CD4-positive, alpha-beta T cell treated with Interferon alpha-2 for 1 hour (primary cell): ENCODE data around the gene PCDH9.

Experiments used
- DNase-seq, 2 donors: peaks; one replicate each; pipeline ENCODE4 v3.0.0-alpha.2; 2020 to 2022

The PCDH9 gene

DNA sequence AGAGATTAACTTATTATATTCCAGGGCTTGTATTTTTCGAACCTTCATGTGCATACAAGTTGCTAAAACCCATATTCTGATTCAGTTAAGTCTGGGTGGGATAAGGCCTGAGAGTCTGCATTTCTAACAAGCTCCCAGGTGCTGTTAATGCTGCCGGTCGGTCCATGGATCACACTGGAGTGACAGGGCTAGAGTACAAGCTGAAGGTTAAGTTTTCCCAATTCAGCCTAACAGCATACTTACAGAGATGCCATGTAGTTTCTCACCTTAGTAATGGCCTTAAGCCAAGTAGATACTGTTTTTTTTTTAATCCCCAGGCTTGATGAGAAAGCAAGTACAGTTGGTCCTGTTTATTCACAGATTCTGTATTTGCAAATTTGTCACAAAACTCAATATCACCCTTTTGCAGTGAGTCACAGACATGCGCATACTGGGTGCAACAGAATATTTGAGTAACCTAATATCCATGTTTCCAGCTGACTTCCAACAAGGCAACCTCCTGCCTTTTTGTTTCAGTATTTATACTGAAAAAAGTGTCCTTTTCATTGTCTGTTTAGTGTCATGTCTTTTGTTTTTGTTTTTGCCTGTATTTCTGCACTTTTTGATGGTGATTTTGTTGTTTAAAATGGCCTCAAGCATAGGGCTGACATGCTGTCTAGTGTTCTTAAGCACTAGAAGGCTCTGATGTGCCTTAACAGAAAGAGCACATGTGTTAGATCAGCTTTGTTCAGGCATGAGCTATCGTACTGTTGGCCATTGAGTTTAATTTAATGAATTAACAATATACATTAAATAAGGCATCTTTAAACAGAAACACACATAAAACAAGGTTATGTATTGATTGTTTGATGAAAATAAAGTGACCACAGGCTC, 875.0 kb downstream of the PCDH9 start:
- no peak for DNase-seq

DNA sequence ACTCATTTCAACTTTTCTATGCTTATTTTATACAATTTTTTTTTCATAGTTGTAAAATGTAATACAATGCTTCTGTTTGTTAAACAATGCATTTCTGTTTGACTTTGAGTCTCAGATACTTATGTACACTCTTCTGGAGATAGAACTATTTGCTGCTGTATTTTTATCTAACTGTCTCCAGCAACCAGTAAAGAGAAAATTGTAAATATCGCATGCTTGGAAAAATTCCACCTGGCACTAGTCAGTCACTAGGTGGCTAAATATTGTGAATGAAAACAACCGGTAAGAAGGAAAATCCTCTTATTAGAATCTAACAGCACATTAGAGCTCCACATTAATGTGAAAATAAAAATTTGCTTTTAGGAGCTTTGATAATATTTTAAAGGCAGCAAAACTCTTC, 876.5 kb downstream of the PCDH9 start:
- no peak for DNase-seq

DNA sequence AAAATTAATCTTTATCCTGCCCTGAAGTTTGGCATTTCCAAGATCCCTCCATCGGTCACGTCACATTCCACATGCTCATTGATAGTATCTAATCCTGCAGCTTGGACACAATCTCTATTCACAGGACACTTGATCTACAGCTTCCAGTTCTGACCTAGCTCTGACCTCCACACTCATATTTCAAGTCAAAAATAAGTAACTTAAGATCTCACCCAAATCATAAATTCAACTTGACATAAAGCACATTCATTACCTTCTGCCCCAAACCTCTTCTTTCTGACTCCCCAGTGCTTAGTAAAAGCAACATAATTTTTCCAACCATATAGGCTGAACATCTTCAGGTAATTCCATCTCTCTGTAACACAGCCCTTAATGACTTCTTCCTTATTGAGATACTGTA, 880.2 kb downstream of the PCDH9 start:
- no peak for DNase-seq

DNA sequence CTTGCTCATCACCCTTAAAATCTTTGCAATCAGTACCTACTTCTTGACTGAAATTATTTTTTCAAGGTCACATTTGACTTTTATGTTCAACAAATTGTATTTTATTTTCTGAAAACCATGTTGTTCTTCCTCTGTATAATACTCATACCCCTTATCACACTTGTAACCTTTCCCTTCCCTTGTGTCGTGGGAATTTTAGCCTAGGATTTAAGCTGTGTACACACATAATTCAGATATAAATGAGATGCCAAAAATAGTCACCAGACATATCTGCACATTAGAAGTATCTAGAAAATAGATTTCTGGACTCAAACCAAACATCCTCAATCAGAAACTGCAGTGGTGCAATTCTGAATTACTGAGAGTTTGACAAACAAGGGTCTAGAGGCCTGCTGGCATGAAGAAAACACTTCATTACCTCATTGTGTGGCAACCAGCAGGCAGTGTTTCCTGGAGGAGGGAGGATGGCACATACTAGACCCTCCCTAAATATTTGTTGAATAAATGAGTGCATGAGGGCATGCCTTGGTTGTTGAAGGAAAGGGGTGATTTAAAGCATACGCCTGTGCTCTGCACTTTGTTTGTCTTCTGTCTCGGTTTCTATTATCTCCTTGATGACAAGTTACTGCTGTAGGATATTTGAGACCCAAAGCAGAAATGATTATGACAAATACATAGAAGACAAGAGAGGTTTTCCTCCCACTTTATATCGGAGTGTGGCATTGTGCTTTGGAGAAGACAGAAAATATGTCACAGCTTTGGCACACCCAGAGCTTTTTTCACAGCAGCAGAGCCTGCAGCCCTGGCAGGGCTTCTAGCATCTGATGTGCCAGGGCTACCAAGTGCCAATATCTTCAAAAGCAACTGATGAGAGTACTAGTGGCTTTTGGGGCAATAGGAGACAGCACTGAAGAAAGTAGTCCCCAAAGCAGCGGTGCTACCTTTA, 881.1 kb downstream of the PCDH9 start:
- no peak for DNase-seq

DNA sequence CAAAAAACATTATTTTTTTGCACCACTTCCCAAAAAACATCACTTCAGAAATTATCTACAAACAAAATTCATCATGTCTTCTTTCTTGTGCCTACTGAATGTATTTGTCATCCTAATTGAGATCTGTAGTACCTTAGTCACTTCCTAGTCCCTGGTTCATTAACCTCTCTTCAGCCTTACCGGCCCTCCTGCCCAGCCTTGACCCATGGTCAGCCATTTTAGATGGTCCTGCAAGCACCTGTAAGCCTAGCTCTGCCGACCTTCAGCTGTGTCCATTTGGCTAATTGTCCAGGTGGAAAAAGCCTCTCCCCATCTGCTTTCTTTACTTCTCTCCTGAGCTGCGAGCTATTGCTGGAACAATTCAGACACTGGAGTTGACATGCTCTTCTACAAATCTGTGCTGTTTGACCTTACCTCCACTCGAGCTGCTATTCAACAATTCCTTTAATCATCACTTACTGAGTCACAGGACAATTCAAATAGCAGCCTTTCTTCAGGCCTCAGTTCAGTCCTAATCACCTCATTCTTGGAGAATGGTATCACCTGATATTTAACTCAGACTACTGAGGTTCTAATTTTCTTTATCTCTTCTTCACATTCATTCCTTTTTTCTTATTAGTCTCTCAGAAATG, 882.5 kb downstream of the PCDH9 start:
- no peak for DNase-seq

DNA sequence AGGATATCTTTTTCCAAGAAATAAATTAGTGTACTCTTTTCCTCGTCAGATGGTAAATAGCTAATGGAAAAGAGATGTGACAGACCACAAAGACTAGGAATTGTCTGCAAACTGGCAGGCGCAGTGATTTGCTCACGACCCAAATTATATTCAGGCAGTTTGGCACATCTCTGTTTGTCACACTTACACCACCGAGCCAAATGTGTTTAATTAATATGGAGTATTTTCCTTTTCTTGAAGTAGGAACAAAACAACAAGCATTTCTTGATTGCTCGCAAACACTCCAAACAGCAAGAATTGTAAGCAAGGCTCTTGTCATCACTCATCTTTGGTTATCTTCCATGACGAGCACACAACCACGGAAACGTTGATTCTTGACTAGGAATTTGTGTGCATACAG, 884.2 kb downstream of the PCDH9 start:
- DNase-seq, result no peak

DNA sequence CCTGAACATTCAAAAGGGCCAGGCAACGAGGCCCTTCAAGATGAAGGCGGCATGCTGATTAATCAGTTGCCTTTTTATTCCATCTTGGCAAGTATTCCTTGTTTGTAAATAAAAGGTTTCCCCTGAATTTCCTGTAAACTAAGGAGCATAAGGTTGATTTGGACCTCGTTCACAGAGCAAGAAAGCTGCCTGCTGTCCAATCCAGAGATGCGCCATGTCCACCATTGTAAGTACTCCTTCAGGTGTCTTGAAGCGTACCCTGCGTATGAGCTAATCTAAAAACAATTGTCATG, 884.7 kb downstream of the PCDH9 start:
- no peak for DNase-seq

DNA sequence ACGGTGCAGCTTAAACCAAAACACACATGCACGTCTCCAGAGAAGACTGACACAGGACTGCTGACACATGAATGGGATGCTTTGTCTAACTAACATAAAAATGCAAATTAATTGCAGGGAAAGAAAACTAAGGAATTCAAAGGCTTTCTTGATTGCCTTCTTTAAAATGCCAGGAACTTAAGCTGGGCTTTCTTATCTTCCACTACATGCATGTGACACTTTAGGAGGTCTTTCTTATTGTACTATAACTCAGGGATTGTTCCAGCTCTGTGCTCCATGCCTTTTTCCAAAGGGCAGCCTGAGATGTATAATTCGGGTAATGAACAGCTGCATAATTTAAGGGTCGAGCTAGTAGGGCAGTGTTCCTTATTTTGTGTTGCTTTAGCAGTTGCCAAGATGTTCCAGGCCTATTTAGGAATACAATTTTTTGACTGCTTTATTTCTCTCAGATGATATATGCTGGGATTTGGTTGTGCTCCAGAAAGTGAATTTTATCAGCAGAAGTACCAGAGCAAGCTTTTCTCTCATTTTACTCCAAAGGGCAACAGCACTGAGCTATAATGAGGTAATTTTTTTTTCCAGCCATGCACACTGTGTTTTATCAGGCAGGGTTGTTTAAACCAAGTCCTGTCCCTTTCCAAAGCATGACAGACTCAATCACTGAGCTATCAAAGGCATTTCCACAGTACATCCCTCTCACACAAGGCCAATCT, 885.2 kb downstream of the PCDH9 start:
- no peak for DNase-seq

DNA sequence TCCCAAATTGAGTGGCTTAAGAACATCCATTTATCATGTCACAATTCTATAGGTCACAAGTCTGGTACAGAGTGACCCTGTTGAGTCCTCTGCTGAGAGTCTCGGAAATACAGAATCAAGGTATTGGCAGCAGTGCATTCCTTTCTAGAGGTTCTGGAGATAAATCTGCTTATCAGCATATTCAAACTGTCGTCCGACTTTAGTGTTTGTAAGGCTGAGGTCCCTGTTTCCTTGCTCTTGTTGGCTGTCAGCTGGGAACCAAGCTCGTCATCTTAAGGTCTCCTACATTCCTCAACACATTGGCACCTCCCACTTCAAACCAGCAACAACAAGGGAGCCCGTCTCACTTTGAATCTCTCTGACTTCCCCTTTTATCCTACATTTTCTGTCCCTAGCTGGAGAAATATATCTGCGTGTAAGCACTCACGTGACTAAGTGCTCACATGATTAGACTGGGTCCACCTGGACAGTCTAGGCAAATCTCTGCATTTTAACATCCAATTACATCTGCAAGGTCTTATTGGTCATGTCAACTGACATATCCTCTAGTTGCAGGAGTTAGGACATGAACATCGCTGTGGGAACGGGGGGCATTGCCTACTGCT, 886.8 kb downstream of the PCDH9 start:
- DNase-seq, result no peak

DNA sequence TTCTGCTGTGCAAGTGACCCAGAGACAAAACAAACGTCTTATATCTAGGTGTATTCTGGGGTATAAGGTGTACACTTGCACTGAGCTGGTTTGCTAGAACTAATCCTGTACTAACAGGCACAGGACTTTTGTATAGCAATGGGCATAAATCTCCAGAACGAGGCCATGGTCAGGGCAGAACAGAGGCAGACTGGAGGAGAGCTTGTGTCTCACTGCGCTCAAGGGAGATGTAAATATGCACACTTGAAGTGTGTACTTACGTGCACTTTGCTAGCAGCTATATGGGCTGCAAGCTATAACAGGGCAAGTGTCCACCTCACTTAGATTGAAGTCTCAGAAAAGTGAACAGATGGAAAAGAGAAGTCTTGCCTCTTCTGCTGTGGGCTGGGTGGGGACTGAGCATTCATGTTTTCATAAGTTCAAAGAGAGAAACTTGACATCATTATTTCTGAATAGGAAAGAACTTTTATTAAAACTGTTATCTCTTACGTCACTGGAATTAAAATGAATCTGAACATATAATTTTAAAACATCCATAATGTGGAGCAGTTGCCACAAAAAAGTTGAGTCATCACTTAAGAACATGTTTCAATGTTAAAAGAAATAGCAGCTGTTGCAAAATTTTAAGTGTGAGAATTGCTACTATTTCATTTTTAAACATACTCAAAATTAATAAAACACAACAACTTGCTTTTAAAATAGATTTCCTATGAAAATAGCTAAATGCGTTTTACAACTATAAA, 888.3 kb downstream of the PCDH9 start:
- no peak for DNase-seq

DNA sequence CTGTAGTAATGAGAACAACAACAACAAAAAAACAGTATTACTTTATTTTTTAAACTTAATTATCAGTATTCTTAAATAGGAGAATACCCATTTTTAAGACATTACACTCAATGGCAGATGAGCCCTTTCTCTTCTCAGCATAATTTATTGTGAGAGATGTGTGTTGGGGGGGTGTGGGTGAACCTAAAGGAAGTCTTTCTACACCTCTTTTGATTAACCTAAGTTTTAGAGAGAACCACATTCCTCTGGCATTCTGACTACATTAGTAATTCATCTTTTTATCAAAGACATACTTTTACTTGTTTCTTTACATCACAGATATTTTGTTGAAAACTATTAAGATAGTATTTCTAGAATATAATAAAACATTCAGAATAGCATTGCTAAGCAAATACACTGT, 890.9 kb downstream of the PCDH9 start:
- DNase-seq, result no peak

DNA sequence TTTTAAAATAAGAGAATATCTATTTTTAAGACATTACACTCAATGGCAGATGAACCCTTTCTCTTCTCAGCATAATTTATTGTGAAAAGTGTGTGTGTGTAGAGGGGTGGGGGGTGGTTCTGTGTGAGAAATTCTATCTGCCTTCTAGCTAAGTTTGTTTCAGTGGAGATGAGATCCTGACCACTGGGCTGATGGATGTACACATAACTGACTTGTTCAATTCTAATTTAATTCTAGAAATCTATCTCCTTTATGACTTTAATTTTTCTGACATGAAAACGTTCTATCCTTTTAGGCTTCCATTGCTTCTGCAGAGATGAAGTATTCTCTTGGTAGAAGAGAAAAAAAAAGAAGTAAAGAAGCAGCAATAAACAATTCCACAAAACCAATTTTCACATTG, 891.6 kb downstream of the PCDH9 start:
- DNase-seq, result no peak

DNA sequence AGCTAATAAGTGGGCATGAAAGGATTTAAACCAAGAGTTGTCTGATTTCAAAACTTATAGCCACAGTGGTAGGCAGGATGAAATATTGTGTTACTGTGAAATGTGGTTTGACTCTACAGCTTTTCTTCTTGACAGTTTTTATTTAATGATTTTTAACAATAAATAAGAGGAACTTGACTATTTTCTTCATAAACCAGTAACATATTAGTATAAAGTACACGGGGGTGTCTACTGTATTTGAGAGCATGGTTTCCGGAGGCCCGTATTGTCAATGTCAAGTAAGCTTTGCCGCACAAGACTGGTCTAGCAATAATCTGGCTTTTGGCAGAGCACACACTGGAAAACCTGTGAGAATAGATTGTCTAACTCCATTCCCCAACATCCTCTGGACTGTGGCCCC, 894.5 kb downstream of the PCDH9 start:
- DNase-seq, result no peak

DNA sequence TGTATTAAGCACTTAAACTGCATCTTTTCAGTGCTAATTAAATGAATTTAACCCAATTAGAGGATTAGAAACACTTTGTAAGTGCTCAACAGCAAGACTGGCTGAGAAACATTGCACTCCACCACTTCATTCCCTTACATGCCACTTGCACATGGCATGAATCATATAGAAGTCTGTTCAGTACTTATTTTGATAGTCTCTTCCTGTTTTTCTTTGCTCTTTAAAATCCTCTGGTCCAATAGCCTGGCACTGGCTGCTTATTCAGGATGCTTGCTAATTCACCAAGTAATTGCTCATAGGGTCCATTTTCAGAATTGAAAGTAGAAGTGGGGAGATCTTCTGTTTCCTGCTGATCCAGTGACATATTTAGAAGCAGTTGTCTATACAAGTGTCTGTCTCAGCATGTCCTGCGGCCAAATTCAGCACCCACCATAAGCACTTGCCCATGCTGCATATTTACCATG, 900.1 kb downstream of the PCDH9 start:
- DNase-seq, result no peak

DNA sequence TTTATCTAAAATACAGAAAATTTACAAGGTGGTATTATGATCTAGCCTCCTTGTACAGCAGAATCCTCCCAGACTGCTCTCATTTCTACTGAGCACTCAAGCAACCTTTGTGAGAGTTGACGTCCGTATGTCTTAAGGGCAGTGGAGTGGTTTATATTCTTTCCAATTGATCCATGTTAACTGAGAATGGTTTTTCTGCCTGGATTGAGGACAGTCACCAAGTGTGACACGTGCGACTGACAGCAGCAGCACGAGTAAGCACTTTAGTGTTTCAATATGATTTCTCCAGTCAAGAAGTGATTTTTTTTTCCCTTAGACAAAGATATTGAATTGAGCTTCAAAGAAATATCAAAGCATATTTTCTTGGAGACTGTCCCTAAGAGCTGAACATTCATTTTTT, 901.7 kb downstream of the PCDH9 start:
- DNase-seq, result no peak

DNA sequence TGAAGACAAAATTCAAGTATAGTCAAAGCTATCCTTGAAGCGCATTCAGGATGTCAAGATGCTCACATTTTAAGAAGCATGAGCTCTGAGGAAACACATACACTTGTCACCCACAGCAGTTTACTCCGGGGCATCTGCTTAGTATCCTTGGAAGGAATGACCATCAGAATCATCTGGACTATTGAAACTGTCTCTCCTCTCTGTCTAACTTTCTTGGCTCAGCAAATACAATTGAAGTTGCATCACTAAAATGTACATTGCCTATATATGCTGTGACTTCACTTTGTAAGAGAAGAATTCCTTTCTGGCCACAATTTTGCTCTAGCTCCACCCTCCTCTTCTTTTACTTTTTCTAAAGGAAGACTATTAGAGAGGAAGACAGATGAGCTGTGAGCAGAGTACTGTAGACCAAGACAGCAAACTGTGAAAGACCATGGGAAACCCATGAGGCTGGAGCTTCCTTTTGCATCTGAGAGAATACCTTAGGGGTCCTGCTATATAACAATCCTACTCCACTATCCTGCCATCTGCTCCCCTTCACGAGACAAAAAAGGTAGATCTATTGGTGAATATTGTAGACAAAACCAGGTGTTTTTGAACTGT, 906.3 kb downstream of the PCDH9 start:
- no peak for DNase-seq

DNA sequence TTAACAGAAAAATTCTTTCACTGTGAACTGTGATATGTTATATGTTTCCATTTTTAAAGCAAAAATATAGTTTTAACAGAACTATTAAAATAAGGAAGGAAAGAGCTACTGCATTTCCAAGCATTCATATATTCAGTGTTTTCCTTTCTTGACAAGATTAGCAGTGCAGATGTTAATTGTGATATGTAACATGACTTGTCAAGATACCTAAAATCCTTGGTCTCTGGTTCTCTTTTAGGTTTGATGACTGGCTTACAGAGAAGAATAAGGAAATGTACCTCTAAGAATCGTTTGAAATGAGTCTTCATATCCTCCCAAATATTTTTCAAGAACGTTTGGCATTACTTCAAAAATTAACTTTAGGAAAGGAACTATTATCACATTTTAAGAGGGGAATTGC, 907.2 kb downstream of the PCDH9 start:
- no peak for DNase-seq

DNA sequence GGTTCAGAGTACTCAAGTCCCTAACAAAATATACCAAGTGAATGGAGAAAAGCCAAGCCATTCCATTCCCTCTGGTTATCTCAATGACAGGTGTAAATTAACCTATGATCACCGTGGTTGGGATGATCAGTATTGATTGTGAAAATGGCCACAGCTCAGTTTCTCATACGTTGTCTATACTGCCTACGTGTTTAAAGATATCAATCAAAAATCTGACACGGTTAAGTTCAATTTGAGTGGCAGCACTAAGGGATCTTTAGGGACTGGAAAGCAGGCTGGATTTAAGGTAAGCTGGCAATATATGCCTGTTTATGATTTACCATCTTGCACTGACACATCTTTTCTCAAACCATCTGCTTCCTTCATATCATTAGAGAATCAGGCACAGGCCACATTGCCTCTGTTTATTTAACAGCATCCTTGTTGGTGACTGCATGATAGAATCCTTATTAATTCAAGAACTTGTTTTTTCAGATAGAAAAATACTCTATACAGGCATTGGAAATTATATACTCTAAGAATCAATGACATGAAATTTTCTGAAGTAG, 907.9 kb downstream of the PCDH9 start:
- DNase-seq, result no peak

DNA sequence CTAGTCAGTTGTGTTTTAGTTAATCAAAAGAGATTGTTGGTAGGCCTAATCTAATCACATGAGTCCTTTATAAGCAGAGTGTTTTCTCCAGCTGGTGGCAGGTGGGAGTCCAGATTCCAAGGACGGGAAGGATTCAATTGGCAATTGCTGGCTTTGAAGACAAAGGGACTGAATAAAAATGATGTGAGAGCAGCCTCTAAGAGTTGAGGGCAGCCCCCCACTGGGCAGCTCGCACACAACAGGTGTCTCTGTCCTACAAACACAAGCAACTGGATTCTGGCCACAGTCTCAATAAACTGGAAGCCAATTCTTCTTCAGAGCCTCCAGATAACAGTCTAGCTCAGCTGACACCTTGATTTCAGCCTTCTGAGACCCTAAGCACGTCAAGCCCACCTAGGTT, 915.2 kb downstream of the PCDH9 start:
- DNase-seq, result no peak

DNA sequence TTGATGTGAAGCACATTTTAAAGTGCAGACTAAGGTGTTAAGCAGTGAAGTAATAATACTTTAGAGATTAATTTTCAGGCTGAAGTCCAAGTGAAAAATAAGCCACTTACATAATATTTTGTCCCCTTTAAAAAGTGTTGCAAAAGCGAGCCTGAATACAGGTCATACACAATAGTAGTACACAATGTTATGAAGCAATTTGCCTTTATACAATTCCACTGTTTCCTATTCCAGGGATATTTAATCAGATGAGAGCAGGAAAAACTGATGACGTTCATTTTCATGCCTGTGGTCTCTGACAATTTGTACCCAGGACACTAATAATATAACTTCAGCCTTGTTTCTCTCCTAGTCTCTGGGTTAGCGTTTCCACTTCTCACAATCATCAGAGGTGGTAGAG, 916.7 kb downstream of the PCDH9 start:
- DNase-seq, result no peak
